Thyroid gland (tissue), 4 donors: ENCODE measurements around the gene MAP7D1.

Experiments used
- POLR2A ChIP-seq, 2 donors: fragments of 450-650 bp; IDR thresholded peaks; one replicate each; pipeline ENCODE4 v1.6.1; 2017; ENCODE audit warnings: antibody characterized with exemption in 2 of 2, mild to moderate bottlenecking in 2 of 2, moderate library complexity in 1 of 2
- TF ChIP-seq, protein P1 (sequence below), 6 experiments: fragments of 200-600 bp in 3 of 6; fragments of 450-650 bp in 3 of 6; sonication (generic) in 3 of 6; IDR thresholded peaks; one replicate each; pipeline ENCODE4 v1.5.1; 2016 to 2019; ENCODE audit warnings: antibody characterized with exemption in 6 of 6, mild to moderate bottlenecking in 2 of 6, inconsistent platforms in 1 of 6, moderate library complexity in 1 of 6

DNA sequence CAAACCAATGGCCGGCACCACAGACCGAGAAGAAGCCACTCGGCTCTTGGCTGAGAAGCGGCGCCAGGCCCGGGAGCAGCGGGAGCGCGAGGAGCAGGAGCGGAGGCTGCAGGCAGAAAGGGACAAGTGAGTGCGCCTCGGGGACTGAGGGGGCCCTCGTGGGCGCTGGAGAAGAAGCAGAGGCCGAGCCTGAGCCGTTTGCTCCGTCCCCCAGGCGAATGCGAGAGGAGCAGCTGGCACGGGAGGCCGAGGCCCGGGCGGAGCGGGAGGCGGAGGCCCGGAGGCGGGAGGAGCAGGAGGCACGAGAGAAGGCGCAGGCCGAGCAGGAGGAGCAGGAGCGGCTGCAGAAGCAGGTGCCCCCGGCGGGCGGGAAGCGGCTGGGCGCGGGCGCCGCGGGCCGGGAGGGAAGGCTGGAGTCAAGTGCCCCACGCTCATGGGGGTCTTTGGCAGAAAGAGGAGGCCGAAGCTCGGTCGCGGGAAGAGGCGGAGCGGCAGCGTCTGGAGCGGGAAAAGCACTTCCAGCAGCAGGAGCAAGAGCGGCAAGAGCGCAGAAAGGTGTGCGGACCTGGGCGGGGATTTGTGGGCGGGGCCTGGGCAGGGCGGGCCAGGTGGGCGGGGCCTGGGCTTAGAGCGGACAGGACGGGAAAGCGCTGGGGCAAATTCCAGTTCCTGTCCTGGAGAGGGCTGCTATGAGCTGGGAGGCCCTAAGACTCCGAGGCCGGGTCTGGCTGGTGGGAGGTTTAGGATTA, 22.7 kb downstream of the MAP7D1 start:
- TF ChIP-seq, protein P1, sequence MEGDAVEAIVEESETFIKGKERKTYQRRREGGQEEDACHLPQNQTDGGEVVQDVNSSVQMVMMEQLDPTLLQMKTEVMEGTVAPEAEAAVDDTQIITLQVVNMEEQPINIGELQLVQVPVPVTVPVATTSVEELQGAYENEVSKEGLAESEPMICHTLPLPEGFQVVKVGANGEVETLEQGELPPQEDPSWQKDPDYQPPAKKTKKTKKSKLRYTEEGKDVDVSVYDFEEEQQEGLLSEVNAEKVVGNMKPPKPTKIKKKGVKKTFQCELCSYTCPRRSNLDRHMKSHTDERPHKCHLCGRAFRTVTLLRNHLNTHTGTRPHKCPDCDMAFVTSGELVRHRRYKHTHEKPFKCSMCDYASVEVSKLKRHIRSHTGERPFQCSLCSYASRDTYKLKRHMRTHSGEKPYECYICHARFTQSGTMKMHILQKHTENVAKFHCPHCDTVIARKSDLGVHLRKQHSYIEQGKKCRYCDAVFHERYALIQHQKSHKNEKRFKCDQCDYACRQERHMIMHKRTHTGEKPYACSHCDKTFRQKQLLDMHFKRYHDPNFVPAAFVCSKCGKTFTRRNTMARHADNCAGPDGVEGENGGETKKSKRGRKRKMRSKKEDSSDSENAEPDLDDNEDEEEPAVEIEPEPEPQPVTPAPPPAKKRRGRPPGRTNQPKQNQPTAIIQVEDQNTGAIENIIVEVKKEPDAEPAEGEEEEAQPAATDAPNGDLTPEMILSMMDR (IDR thresholded peaks at IDR 0.05) = no peak
- TF ChIP-seq POLR2A (IDR thresholded peaks at IDR 0.05) = no peak
